Mucosa of descending colon (tissue), 3 donors: Measurements from ENCODE around the gene EFCAB12. TPM values are rescaled to one million over a fixed set of nuclear protein-coding genes. Genes with fewer than 3 reads are reported as not detected.

ENCODE experiments used
- ATAC-seq: fragments of 200-7000 bp; cut with Tn5 transposase; one replicate; pipeline ENCODE4 v1.9.1; 2020; ENCODE audit warnings: mild to moderate bottlenecking, moderate library complexity
- DNase-seq, 3 donors: peaks; one replicate each; pipeline ENCODE4 v3.0.0-alpha.2; 2020
- H3K36me3 ChIP-seq: fragments of 200-600 bp; one replicate; pipeline ENCODE4 v1.8.0; 2021; ENCODE audit warnings: low read depth, mild to moderate bottlenecking
- H3K4me1 ChIP-seq: fragments of 200-600 bp; one replicate; pipeline ENCODE4 v1.8.0; 2021; ENCODE audit warnings: low read depth, mild to moderate bottlenecking
- H3K4me3 ChIP-seq: fragments of 200-600 bp; one replicate; pipeline ENCODE4 v1.8.0; 2021; ENCODE audit warnings: mild to moderate bottlenecking
- H3K9me3 ChIP-seq: fragments of 200-600 bp; one replicate; pipeline ENCODE4 v1.8.0; 2021; ENCODE audit warnings: mild to moderate bottlenecking
- intact Hi-C, 2 donors: fragments of 100-400 bp; cut with DNase I in 1 of 2; cut with micrococcal nuclease in 1 of 2; formaldehyde crosslinking; loops; one replicate each; pipeline versions ENCODE4 v1.11.0 to v1.11.1; 2022; cut with DNase I, micrococcal nuclease
- total RNA-seq, 3 donors: library from RNA; stranded (reverse); fragmentation: NEBNext Ultra II Directional in 2 of 3; extraction: Animal tissue kit (Norgen Biotek cat#: 25700) in 2 of 3; gene quantifications; one replicate each; pipeline versions ENCODE4 v1.2.1 to v1.2.4, GENCODE V29; 2021 to 2023
- TF ChIP-seq, protein P1 (sequence below): fragments of 200-600 bp; IDR thresholded peaks from one replicate; pipeline ENCODE4 v1.8.0; 2022; ENCODE audit warnings: antibody characterized with exemption, mild to moderate bottlenecking
- donor health status: DM: no; HTN: no; CAD: no; lungs with moderate emphysema.
- donor health status: DM: no; HTN: no; CAD: no.
- donor health status: DM: no; HTN: yes; CAD: no.

The EFCAB12 gene
- total RNA-seq, 3 donors from 2014 or later: 0.38 to 0.69 (median 0.58) TPM

DNA sequence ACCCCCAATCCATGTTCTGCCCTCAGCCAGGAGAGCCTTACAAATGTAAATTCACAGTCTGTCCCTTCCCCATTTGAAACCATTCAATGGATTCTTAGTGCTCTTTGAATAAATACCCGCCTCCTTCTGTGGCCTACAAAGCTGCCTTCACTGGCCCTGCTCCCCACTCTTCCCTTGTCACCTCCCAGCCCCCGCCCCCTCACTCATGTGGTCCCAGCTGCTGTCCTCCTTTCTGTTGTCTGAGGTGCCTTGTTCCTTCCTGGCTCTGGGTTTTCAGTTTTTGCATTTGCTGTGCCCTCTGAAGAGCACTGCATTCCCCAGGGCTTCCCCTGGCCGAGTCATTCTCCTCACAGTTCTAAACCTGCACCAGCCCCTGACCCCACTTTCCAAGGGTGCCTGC is 3.2 kb downstream of the EFCAB12 start:
- Histone ChIP-seq H3K9me3 (no peaks in the 10 kb centered on the region), H3K36me3 (no peaks in the 10 kb centered on the region), H3K4me3 (no peak overlapping the region), H3K4me1 (peaks cover 5% of the 10 kb centered on the region)
- ATAC-seq (no peak), DNase-seq (no peak)
- TF ChIP-seq, protein P1, sequence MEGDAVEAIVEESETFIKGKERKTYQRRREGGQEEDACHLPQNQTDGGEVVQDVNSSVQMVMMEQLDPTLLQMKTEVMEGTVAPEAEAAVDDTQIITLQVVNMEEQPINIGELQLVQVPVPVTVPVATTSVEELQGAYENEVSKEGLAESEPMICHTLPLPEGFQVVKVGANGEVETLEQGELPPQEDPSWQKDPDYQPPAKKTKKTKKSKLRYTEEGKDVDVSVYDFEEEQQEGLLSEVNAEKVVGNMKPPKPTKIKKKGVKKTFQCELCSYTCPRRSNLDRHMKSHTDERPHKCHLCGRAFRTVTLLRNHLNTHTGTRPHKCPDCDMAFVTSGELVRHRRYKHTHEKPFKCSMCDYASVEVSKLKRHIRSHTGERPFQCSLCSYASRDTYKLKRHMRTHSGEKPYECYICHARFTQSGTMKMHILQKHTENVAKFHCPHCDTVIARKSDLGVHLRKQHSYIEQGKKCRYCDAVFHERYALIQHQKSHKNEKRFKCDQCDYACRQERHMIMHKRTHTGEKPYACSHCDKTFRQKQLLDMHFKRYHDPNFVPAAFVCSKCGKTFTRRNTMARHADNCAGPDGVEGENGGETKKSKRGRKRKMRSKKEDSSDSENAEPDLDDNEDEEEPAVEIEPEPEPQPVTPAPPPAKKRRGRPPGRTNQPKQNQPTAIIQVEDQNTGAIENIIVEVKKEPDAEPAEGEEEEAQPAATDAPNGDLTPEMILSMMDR: no peak
- intact Hi-C loops: no loop called here

DNA sequence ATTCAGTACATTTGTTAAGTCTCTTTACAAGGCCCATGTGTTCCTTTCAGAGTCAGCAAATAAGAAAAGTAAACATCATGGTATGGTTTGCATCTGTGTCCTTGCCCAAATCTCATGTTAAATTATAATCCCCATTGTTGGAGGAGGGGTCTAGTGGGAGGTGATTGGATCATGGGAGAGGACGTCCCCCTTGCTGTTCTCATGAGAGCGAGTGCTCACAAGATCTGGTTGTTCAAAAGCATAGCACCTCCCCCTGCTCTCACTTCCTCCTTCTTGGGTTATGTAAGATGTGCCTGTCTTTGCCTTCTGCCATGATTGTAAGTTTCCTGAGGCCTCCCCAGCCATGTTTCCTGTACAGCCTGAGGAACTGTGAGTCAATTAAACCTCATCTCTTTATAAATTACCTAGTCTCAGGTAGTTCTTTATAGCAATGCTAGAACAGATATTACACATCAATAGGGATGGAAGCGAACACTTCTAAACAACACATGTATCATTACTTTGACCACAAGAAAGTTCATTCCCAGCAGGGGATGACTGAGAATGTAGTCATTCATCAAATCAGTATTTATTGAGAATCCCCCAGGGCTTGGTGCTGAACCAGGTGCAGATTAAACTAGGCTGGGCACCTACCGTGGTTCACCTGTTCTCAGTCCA is 4.1 kb downstream of the EFCAB12 start:
- H3K36me3 ChIP-seq: no peaks in the 10 kb centered on the region
- H3K9me3 ChIP-seq: no peaks in the 10 kb centered on the region
- ATAC-seq (peak; percentile 37), DNase-seq (peak in 1 of 3 donors; percentile 57)
- TF ChIP-seq, protein P1: no peak
- H3K4me1 ChIP-seq: peaks cover 5% of the 10 kb centered on the region
- intact Hi-C loops: no loop called here
- no peak overlapping the region for H3K4me3 ChIP-seq

DNA sequence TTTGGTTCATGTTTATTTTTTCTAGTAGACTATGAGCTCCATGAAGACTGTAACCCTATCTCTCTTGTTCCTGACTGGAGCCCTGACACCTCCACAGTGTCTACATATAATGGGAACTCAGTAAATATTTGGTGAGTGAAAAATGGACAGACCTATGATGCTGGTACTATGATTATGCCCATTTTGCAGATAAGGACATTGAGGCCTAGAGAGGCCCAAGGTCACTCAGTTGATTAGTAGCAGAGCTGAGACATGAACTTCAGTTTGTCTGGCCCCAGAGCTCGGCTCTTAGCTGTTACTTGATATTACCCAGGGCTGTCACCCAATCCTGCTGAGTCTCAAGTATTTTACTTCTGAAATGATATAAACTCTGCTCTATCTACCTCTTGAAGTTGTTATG is 5.5 kb downstream of the EFCAB12 start:
- Histone ChIP-seq H3K4me1 (peaks cover 2% of the 10 kb centered on the region), H3K9me3 (no peaks in the 10 kb centered on the region), H3K36me3 (no peaks in the 10 kb centered on the region), H3K4me3 (no peak overlapping the region)
- no peak for DNase-seq
- ATAC-seq: no peak
- intact Hi-C loops: no loop called here
- TF ChIP-seq, protein P1: no peak

DNA sequence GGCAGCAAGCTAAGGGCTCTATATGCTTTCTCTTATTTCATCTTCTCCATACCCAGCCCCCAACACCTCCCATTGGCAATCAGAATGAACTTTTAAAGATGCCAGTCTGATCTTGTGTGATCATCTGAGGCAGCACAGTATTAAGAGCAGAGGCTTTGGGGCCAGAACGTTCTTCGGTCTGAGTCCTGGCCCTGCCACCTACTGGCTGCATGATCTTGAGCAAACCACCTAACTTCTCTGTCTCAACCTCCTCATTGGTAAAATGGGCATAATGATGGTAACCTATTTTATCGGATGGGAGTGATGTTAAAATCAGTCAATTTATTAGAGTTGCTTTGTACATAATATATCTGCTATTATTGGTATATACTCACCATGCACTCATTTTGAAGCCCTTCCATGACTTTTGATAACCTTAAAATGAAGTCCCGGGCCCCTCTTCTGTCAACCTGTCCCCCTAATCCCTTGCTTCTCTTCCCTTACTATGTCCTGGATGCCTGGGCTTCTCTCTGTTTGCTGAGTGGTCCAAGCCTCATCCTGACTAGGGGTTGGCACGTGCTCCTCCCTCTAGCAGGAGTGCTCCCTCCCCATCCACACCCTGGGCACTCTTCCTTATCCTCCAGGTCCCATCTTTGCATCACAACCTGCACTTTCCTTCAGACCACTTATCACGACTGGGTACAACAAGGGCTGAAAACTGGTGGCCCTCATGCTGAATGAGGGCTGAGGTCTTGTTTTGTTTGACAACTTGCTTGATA is 6.3 kb downstream of the EFCAB12 start:
- no peak for DNase-seq
- Histone ChIP-seq H3K36me3 (no peaks in the 10 kb centered on the region), H3K4me3 (no peak overlapping the region), H3K9me3 (no peaks in the 10 kb centered on the region), H3K4me1 (no peaks in the 10 kb centered on the region)
- TF ChIP-seq, protein P1: no peak
- intact Hi-C loops: no loop called here
- ATAC-seq: no peak

DNA sequence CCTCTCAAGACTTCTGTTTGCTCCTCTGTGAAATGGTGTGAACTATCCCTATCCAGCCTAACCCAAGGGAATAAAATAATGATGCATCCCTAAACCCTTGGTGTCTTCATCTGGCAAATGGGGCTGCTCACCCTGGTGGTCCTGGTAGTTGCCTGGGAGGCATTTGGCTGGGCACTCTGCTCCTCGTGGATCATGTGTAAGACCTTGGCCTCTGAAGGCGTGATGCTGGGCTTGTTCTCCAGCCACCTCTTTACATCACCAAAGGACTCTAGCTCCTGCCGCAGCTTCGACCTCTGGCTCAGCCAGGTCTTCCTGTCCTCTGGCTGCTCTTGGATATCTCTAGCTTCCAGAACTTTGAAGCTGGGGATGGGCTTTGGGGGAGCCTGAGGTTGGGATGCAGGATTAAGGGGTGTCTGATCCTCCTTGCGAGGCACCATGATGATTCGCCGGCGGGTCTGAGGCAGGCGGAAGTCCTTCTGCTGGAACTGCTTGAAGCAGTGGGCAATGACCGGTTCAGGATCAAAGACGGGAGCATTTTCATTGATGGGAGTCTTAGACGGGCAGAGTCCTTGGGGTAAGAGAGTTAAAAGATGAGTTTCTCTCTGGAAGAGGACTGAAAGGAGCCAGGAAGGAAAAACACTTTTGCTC is 7.1 kb downstream of the EFCAB12 start:
- intact Hi-C loops: no loop called here
- DNase-seq (no peak), ATAC-seq (no peak)
- no peaks in the 10 kb centered on the region for H3K9me3 ChIP-seq
- H3K4me1 ChIP-seq: no peaks in the 10 kb centered on the region
- no peaks in the 10 kb centered on the region for H3K36me3 ChIP-seq
- TF ChIP-seq, protein P1: no peak
- no peak overlapping the region for H3K4me3 ChIP-seq
